ENCODE results near the gene JADE1. TPM values are rescaled to one million over a fixed set of nuclear protein-coding genes. Genes with fewer than 3 reads are reported as not detected.
A peak's percentile ranks its signal among the peaks of the same experiment; 100 is the strongest.

Gene JADE1
- total and polyA plus RNA-seq, 2 of the 4 experiments (the other 2 are of a cell fraction) = 13.8 to 32.6 TPM

DNA sequence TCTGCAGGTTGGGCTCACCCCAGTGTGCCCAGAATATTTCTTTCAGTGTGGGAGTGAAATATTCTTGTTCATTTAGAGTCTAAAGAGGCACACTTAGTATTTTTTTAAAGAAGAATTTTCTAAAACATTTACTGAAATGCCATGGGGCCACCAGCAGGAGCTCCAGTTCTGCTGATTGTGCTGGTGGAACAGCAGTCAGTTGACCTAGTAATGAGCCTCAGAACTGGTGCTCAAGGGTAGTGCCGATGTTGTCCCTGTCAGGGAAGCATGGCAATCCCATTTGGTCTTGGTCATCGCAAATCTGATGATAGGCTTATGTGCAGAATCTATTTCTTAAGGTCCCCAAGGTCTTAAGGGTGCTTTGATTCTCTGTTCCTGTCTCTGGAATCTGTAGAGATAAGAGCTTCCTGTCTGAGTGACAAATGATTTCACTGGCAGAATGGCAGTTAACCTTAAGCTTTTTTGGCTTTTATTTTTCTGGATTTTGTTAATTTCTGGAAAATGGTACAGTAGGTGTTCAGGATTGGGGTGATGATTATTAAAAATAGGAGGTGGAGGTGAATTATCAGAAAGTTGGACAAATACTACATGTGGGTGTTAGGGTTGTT is 31.3 kb downstream of the JADE1 start:
- H3K36me3 ChIP-seq (ENCODE audit: control insufficient read depth, insufficient read depth, low read length) = peaks cover 28% of the 10 kb centered on the region
- H2BK120ac ChIP-seq (ENCODE audit: low read depth, low read length) = no peak overlapping the region
- H2BK20ac ChIP-seq (ENCODE audit: low read depth, low read length) = no peak overlapping the region
- H2BK15ac ChIP-seq (ENCODE audit: low read depth, low read length) = no peak overlapping the region
- no peak overlapping the region for H3K27ac ChIP-seq (ENCODE audit: insufficient read depth, low read length)
- H3K4me3 ChIP-seq (ENCODE audit: insufficient read depth, low read depth, low read length) = no peak overlapping the region
- H3K9ac ChIP-seq (ENCODE audit: low read depth, low read length) = no peak overlapping the region
- ATAC-seq (ENCODE audit: low read depth) (no peak), DNase-seq (no peak)
- peaks cover 15% of the 10 kb centered on the region for H3K9me1 ChIP-seq (ENCODE audit: insufficient read depth, low read length)
- intact Hi-C loops (cut with micrococcal nuclease) = no loop called here
- no peak overlapping the region for H2BK5ac ChIP-seq (ENCODE audit: low read depth, low read length, poor library complexity, severe bottlenecking)
- no peak overlapping the region for H2AK9ac ChIP-seq (replicated peaks; ENCODE audit: low read depth, low read length, poor library complexity)
- H3K14ac ChIP-seq (replicated peaks; ENCODE audit: low read depth, low read length) = no peak overlapping the region
- no peak overlapping the region for H2AFZ ChIP-seq (replicated peaks; ENCODE audit: low read length, poor library complexity)
- CTCF ChIA-PET = no interaction called here
- peaks cover 74 to 85% of the 10 kb centered on the region in 2 experiments for H3K79me1 ChIP-seq (ENCODE audit: low read depth in 1 of 2, low read length in 2 of 2)
- no peak overlapping the region for H3K4ac ChIP-seq (ENCODE audit: low read depth, low read length)
- no peak overlapping the region for H4K91ac ChIP-seq (ENCODE audit: insufficient read depth, low read depth, low read length)
- no TSS peak for BruUV-seq (replicated peaks)
- H4K20me1 ChIP-seq (ENCODE audit: insufficient read depth, low read length) = peaks cover 13% of the 10 kb centered on the region; the same call in 1 of the 2 replicates
- no peak overlapping the region for H3K4me2 ChIP-seq (ENCODE audit: low read depth, low read length)
- no peak overlapping the region for H2AK5ac ChIP-seq (ENCODE audit: low read depth, low read length)
- H3K18ac ChIP-seq (ENCODE audit: low read depth, low read length) = no peak overlapping the region
- no peaks in the 10 kb centered on the region for H3K9me3 ChIP-seq (ENCODE audit: control insufficient read depth, insufficient read depth, low read length)
- dilution Hi-C loops (cut with HindIII; ENCODE audit: low sequenced_read_pairs, unreplicated experiment) = no loop called here
- in situ Hi-C loops (cut with MboI; ENCODE audit: low sequenced_read_pairs) = no loop called here
- 60% methylated on average over 1 of the region's 2 CpGs; no CpG with 5 or more reads in 1 of the 2 experiments for WGBS, 2 experiments (ENCODE audit: extremely low coverage in 2 of 2, insufficient read length in 1 of 2)
- no peak overlapping the region for H4K8ac ChIP-seq (ENCODE audit: low read depth in 2 of 2, low read length in 2 of 2)
- no peaks in the 10 kb centered on the region for H3K27me3 ChIP-seq (ENCODE audit: control insufficient read depth, insufficient read depth, low read length)
- TF ChIP-seq POLR2A (IDR thresholded peaks at IDR 0.05; ENCODE audit: low read depth, low read length) = no peak
- TF ChIP-seq, protein P1, sequence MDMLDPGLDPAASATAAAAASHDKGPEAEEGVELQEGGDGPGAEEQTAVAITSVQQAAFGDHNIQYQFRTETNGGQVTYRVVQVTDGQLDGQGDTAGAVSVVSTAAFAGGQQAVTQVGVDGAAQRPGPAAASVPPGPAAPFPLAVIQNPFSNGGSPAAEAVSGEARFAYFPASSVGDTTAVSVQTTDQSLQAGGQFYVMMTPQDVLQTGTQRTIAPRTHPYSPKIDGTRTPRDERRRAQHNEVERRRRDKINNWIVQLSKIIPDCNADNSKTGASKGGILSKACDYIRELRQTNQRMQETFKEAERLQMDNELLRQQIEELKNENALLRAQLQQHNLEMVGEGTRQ (IDR thresholded peaks at IDR 0.05; ENCODE audit: low read depth, low read length) = no peak
- no peak for TF ChIP-seq CEBPB (IDR thresholded peaks at IDR 0.05; ENCODE audit: low read depth, low read length)
- TF ChIP-seq RAD21 (IDR thresholded peaks at IDR 0.05; ENCODE audit: low read length) = no peak
- no peak for TF ChIP-seq RFX5 (IDR thresholded peaks at IDR 0.05; ENCODE audit: low read depth, low read length)
- TF ChIP-seq SMC3 (IDR thresholded peaks at IDR 0.05; ENCODE audit: low read depth, low read length) = no peak
- no peak for TF ChIP-seq MXI1 (IDR thresholded peaks at IDR 0.05; ENCODE audit: borderline replicate concordance, low read depth, low read length)
- TF ChIP-seq, protein P2, sequence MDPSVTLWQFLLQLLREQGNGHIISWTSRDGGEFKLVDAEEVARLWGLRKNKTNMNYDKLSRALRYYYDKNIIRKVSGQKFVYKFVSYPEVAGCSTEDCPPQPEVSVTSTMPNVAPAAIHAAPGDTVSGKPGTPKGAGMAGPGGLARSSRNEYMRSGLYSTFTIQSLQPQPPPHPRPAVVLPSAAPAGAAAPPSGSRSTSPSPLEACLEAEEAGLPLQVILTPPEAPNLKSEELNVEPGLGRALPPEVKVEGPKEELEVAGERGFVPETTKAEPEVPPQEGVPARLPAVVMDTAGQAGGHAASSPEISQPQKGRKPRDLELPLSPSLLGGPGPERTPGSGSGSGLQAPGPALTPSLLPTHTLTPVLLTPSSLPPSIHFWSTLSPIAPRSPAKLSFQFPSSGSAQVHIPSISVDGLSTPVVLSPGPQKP (IDR thresholded peaks at IDR 0.05; ENCODE audit: borderline replicate concordance, low read depth, low read length) = no peak
- TF ChIP-seq CHD1 (IDR thresholded peaks at IDR 0.05; ENCODE audit: low read depth, low read length) = no peak
- TF ChIP-seq MAFK (IDR thresholded peaks at IDR 0.05; ENCODE audit: low read depth, low read length) = no peak
- TF ChIP-seq NFE2L2 (IDR thresholded peaks at IDR 0.05; ENCODE audit: low read depth, low read length) = no peak
- no peak overlapping the region for H3K56ac ChIP-seq (ENCODE audit: extremely low read depth, insufficient read depth, low read length)
- H4K5ac ChIP-seq (ENCODE audit: low read depth, low read length) = no peak overlapping the region
- POLR2A ChIA-PET (ENCODE audit: unreplicated experiment) = no interaction called here
- peaks cover 7% of the 10 kb centered on the region for H3K4me1 ChIP-seq (ENCODE audit: control insufficient read depth, insufficient read depth, low read length)
- H3K23ac ChIP-seq (ENCODE audit: low read depth, low read length) = peak overlapping the region; percentile 50; the same call in 1 of the 2 replicates
